Activated naive CD4-positive, alpha-beta T cell treated with anti-CD3 and anti-CD28 coated beads, Interleukin-2, amount 10 ng/mL, durations not matched to agents 5 hours and 36 hours (primary cell): ENCODE data around the gene CDK9. TPM values are rescaled to one million over a fixed set of nuclear protein-coding genes. Genes with fewer than 3 reads are reported as not detected.

Source experiments
- microRNA-seq: library from miRNA; unstranded; fragments of <30 nt; microRNA quantifications from one replicate; pipeline ENCODE4 v1.2.0, GENCODE V29; 2022; ENCODE audit warnings: borderline microRNAs expressed, borderline replicate concordance
- total RNA-seq, 2 experiments: library from RNA; stranded (reverse); gene quantifications; one replicate each; pipeline ENCODE4 v1.2.3, GENCODE V29; 2021

Gene CDK9
- total RNA-seq = 100 to 1,000 TPM in 1 of 2 experiments, 10 to 100 TPM in 1; 95.2 to 102 TPM

GRCh38 chr9:127785933-127786772 lies at the start of gene CDK9:
TSS of gene CDK9 (plus strand) at chr9:127786034. CDS start at chr9:127786149, 115 bp downstream.

DNA sequence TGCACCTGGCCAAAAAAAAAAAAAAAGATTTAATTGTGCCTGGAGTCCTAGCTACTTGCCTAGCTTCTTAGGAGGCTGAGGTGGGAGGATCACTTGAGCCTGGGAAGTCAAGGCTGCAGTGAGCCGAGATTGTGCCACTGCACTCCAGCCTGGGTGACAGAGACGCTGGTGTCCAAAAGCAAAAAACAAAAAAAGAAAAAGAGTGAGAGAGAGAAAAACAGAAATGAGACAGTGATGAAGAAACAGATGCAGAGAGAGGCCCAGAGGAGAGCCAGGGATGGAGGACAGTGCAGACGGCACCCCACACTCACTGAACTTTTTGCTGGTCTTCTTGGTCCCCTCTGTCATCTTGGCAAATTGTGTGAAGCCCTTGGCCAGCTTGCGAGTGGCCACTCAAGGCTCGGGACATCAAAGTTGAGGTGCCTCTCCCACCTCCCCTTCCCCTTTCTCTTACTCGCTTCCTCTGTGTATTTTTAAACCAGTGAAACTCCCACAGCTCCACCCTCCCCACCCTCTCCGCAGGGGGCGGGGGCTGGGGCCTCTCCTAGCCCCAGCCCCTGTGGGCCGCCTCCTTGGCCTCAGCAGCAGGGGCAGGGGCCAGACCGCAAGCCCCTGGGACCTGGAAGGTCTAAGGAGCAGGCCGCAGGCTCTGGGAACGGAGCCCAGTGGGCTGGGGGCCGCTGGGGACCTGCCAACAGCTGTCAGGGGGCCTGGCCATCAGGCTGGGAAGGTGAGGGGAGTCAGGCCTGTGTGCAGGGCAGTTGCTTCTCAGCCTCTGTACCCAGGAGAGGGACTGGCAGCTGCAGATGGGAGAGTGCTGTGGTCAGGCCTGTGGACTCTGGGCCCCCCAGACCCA lies 7.3 kb upstream of the CDK9 start, which contains the start of gene SH2D3C:
Gene SH2D3C, minus strand, starts transcription at position 387 of the 856 bp plus-strand sequence. Its CDS starts 39 bp downstream, at position 348.

DNA sequence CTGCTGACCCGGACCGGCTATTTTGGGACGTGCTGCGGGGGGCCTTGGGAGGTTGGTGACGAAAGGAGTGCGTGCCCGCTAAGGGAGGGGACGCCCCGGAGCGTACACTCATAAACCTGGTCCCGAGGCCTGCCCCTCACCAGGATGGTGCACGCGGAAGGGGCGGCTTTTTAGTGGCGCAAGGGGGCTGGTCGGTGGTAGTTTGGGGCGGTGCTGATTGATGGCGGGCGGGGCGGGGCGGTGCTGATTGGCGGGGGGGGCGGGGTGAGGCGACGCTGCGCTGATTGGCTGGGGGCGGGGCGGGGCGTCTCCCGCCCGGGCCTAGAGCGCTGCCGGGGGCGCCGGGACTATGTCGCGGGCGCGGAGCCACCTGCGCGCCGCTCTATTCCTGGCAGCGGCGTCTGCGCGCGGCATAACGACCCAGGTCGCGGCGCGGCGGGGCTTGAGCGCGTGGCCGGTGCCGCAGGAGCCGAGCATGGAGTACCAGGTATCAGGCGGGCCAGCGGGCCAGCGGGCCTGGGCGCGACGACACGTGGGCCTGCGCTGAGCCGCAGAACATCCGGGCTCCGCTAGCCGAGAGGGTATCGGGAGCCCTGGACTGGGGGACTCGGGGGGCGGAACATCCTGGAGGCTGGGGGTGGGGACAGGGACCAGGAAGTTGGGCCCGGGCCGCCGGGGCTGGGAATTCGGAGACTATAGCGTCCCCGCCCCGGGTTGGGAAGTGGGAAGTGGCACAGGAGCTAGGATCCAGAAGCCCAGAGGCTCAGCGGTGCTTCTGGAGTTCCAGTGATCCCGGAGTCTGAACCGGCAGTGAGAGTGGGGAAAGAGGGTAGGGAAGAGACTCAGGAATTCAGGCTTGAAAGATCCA lies 17.0 kb downstream of the CDK9 start, which contains the start of gene FPGS:
Gene FPGS, plus strand, starts transcription at position 307 of the 868 bp plus-strand sequence. Its CDS starts 43 bp downstream, at position 350.

Small RNA genes lying within 50 kb of the gene (microRNA-seq; reads per million reads assigned to microRNA genes)
- gene MIR2861 = not detected
- not detected for gene MIR3960

Other genes starting within 250 kb of the CDK9 start
- 10 to 100 TPM; 21.3 to 23.1 TPM for gene STXBP1, start 173.8 kb upstream of the CDK9 start, total RNA-seq
- under 1 TPM in 1 of 2 experiments, not detected in 1; 0.40 TPM for gene CFAP157, start 79.0 kb upstream of the CDK9 start, total RNA-seq
- 1 to 10 TPM; 8.3 to 9.0 TPM for gene PTRH1, start 70.4 kb upstream of the CDK9 start, total RNA-seq
- 1 to 10 TPM; 2.9 to 4.3 TPM for gene TTC16, start 70.0 kb upstream of the CDK9 start, total RNA-seq
- gene TOR2A, start 50.7 kb upstream of the CDK9 start, total RNA-seq = 10 to 100 TPM; 18.4 to 20.1 TPM
- 10 to 100 TPM; 70.4 to 70.6 TPM for gene SH2D3C, start 7.4 kb upstream of the CDK9 start, total RNA-seq
- gene FPGS, start 16.8 kb downstream of the CDK9 start, total RNA-seq = 10 to 100 TPM; 73.4 to 77.3 TPM
- gene ENG, start 68.6 kb downstream of the CDK9 start, total RNA-seq = 10 to 100 TPM; 18.3 TPM
- 10 to 100 TPM; 65.7 to 83.0 TPM for gene AK1, start 91.6 kb downstream of the CDK9 start, total RNA-seq
- 100 to 1,000 TPM; 119 to 129 TPM for gene ST6GALNAC6, start 113.6 kb downstream of the CDK9 start, total RNA-seq
- gene ST6GALNAC4, start 131.0 kb downstream of the CDK9 start, total RNA-seq = 10 to 100 TPM; 29.6 to 32.1 TPM
- gene PIP5KL1, start 144.7 kb downstream of the CDK9 start, total RNA-seq = 1 to 10 TPM; 1.0 to 1.2 TPM
- gene DPM2, start 151.8 kb downstream of the CDK9 start, total RNA-seq = 10 to 100 TPM; 59.0 to 60.3 TPM
- 100 to 1,000 TPM; 405 to 422 TPM for gene EEIG1, start 195.0 kb downstream of the CDK9 start, total RNA-seq